ENCODE results near the gene PLXND1. TPM values are rescaled to one million over a fixed set of nuclear protein-coding genes. Genes with fewer than 3 reads are reported as not detected.
"Not testable (repeated sequence)": the region's sequence is repeated elsewhere in the genome, so short reads cannot be mapped to it uniquely, and the experiment has no call there.

Gene PLXND1
- polyA plus RNA-seq, 4 donors: 120 to 148 (median 124) TPM

DNA sequence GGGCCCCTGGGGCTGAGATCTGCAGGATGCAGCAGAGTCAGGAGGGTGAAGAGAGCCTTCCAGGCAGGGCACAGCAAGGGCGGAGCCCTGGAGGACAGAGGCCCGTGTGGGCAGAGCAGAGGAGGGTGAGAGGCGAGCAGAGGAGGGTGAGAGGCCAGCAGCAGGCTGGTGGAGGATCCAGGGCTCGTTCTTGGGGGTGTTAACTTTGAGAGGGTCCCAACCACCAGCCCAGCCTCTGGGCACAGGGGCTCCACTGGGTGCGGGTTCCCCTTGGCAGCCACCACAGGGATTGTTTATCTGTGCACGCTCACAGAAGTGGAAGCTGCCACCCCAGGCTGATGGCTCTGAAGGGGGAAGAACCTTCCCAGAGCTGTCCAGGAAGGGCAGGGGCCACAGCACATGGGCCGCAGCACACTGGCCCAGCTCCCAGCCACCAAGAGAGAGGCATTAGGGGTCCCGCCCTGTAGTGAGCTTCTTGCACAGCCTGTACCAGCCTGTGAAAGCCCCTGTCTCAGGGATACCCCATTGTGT, 9.3 kb upstream of the PLXND1 start:
- DNase-seq (ENCODE audit: low read depth in 4 of 4, low spot score in 3 of 4): no peak

DNA sequence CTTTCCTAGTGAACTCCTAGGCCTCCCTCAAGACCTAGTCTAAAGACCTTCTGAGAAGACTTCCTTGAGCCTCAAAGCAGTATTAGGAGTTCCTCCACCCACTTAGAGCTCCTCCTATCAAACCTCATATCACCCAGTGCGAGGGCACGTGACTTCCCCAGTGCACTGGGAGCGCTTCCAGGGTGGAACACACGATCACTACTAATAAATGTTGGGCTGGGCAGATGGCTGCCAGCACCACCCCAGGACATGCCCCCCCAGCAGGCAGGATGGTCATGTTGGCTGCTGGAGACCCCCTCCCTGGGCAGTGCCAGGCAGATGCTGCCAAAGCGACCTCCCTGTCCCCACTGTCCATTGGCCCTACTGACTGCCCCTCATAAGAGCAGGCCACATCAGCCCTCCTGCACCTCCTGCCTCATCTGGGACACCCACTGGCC, 8.5 kb upstream of the PLXND1 start:
- DNase-seq (ENCODE audit: low read depth in 4 of 4, low spot score in 3 of 4): no peak

DNA sequence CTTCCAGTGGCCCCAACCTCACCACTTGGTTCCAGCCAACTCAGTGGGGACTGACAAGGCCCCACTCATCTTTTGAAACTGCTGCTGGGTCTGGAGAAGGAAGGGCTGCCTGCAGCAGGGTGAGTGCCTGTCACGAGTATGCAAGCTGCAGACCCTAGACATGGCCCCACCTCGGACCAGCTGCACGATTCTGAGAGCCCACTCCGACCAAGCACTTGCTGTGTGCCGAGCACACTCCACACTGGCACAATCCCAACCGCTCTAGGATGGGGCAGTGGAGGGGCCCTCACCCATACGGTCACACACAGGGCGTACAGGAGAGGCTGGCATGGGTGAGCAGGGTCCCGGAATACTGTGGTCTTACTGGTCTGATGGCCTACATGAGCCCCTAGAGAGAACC, 8.0 kb upstream of the PLXND1 start:
- no peak for DNase-seq (ENCODE audit: low read depth in 4 of 4, low spot score in 3 of 4)

DNA sequence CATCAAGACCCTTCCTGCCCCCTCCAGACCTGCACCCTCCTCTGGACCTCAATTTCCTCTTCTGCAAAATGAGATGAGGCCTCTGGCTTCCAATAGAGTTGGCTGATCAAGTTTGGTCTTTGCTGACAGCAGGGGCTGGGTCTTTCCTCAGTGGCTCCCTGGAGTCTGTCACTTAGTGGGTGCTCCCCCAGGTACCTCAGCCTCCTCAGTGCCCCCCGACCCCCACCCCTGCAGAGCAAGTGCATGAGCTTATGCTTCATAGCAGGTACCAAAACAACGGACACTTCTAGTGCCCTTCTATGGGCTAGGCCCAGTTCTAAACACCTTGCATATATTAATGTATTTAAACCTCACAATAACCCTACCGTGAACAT, 6.9 kb upstream of the PLXND1 start:
- no peak for DNase-seq (ENCODE audit: low read depth in 4 of 4, low spot score in 3 of 4)

DNA sequence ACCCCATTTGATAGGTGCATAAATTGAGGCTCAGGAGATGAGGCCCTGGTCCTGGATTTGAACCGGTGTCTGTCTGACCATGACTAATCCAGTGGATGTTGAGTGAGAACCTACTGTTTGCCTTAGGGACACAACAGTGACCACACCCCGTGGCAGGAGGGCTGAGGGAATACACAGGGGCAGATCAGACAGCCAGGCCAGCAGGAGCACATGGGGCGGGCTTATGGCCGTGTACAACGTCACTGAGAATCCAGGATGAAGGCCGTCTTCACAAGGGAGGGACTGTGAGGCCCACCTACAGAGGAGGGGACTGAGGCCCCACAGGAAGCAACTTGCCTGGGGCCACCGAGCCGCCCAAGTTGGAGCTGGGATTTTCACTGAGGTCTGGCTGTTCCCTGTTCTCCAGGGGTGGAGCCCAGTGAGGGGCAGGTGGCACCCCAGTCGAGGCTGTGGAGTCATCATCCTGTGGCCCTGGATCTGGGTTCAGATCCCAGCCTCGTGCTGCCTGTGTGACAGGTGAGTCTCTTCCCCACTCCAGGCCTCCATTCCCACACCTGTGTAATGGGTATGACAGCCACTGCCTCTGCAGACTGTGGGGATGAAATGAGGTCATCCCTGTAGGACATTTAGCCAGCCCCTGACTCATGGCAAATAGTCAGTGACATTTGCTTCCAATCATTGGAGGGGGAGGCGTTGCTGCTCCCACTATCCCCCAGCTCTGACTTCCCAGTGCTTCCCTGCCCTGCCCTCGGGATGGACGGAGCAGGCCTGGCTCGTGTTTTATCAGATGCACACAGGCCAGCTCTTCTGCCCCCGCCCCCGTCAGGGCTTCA, 6.3 kb upstream of the PLXND1 start:
- no peak for DNase-seq (ENCODE audit: low read depth in 4 of 4, low spot score in 3 of 4)

DNA sequence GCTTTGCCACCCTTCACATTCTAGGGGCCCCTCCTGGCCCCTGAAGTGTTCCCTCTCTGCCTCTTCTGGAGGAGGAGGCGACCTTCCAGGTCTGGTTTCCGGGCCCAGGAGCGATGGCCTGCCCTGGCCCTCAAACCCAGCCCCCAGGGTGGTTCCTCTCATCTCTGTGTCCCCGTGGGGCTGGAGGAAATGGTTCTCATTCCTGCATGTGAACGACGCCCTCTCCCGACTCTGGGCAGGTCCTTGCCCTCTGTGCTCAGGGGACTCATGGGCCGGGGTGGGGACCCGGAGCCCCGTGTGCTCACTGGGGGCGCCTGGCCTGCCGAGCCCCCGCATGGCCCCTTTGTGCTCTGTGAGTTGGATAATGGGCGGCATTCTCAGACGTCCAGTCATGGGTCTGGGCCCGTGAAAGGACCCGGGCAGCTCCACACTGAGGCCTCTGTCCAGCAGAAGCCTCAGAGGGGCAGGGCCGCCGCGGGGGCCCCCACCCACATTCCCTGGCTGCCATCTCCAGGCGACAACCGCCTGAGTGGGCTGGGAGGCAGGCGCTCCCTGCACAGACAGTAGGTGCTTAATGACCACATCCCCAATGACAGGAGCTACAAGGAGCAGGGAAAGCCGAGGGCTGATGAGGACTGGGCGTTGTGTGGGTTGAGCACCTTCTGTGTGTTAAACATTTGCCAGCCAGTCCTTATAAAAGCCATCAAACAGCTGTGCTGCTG, 5.5 kb upstream of the PLXND1 start:
- DNase-seq (ENCODE audit: low read depth in 4 of 4, low spot score in 3 of 4): no peak

DNA sequence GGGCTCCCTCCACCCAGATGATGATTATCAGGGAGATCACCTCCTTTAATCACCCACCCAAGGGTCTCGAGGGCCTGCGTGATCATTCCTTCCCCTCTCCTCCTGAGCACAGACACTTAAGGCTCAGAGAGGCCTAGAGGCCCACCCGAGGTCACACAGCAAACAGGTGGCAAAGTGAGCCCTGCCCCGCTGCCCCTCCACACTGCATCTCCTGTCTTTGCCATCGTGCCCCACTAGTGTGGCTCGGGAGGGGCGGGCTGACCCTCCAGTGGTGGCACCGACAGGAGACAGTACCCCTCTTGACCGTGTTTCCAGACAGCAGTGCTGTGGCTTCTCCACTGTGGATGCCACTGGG, 4.9 kb upstream of the PLXND1 start:
- DNase-seq (ENCODE audit: low read depth in 4 of 4, low spot score in 3 of 4): no peak

DNA sequence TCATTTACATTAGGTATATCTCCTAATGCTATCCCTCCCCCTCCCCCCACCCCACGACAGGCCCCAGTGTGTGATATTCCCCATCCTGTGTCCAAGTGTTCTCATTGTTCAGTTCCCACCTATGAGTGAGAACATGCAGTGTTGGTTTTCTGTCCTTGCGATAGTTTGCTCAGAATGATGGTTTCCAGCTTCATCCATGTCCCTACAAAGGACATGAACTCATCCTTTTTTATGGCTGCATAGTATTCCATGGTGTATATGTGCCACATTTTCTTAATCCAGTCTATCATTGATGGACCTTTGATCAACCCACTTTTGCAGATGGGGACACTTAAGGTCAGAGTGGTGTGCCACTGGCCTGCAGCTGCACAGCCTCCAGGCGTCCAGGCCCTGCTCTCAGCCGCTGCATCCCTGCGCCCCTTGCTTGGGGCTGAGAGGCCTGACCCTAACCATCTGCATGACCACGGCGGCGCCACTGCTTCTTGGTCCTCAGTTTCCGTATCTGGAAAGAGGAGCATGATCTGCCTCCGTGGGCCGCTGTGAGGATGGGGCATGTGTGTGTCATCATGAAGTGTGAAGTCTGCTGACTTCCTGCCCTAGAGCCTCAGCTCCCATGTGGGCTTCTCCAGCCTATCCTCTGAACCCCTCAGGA, 4.4 kb upstream of the PLXND1 start:
- not testable (repeated sequence) for DNase-seq (ENCODE audit: low read depth in 4 of 4, low spot score in 3 of 4)

DNA sequence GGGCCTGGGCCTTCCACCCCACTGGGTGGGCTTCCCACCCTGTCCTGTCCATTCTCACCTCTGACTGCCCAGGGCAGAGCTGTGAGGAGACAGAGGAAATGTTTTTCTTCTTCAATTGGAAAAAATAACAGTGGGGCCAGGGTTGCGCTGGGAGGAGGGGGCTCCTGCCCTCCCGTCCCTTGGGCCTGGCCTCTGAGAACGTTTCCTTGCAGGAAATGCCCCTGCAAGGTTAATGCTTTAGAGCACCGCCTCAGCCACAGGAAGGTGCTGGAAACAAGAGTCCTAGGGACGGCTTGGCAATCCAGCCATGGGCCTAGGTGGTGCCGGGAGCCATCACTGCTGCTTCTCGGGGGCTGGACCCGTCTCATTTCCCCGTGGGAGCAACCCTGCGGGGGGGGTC, 3.8 kb upstream of the PLXND1 start:
- DNase-seq (ENCODE audit: low read depth in 4 of 4, low spot score in 3 of 4): no peak

DNA sequence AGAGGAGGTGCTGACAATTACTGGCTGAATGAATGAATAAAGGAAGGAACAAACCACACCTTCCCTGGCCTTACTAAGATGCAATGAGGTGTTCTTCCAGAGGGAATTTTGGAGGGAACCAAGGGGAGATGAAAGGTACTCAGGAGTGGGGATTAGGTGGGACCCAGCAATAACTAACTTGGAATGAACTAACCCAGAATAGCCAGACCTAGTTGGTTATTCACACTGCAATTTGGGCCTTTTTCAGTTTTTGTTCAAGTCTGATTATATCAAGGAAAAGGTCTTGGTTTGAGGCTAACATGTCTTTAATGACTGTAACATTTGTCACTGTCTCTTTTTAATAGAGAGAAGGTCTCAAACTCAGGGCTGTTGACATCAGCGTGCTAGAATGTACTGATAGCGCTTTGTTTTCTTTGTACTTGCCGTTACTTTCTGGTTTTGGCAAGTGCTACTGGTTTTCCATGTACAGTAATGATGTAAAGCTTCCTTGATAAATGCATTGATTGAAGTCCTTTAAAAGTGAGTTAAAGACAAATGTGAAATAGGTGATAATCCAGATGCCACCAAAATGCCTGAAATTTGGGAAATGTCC, 3.2 kb upstream of the PLXND1 start:
- no peak for DNase-seq (ENCODE audit: low read depth in 4 of 4, low spot score in 3 of 4)

DNA sequence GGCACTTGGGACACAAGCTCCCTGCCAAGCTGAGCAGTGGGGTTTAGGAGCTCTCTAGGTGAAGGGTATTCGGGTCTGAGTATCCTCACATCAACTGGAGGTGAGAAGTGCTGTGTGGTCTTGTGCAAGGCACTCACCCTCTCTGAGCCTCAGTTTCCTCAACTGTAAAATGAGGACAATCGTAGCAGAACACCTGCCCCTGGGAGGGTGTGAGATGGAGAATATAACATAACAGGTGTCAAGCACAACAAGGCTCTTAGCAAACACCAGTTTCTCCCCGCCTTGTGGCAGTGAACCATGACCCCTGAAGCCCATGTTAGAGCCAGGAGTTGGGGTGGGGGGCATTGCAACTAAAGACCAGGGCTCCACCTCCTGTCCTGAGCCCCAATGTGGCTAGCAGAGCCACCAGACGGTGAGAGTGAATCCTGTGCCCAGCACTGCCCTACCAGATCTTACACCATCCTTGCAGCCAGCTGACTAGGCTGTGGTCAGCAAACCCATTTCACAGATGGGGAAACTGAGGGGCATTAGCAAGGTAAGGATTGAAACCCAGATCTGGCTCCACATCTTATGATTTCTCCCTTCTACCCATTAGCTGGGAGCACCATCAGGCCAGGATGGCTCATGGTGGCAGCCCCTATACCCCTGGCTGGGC, 2.6 kb upstream of the PLXND1 start:
- DNase-seq (ENCODE audit: low read depth in 4 of 4, low spot score in 3 of 4): no peak

DNA sequence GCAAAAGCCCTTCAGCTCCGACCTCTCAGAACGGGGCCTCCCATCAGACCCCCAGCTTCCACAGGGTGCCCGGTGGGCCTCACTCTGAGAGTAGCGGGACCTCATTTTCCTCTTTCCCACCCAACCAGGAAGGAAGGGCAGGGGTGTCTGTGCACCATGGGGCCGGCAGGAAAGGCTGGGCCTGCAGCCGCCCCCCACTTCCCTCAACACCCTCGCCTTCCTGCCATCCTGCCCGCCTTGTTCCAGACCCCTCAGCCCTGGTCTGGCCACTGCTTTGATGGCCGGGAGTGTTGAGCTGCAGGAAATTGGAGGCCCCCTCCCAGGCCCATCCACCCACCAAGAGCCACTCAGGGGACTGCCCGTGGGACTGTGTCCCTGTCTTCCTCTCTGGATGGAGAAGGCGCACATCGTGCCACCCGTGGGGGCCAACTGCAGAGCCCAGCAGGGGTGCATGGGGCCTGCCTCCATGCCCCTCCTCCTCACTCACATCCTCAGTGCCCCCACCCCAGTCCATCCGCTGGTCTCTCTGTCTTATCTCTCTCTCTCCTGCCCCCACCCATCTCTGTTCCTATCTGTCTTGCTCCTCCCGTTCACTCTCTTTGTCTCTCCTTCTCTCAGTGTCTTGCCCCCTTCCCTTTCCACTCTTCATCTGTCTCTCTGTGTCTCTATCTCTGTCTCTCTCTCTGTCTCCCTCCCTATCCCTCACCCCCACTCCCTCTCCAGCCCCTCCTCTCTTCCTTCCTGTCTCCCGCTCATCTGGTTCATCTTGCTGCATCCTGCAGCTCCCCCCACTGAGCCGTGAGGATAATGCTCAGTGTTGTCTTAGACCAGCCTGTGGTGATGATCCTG, 1.8 kb upstream of the PLXND1 start:
- DNase-seq (ENCODE audit: low read depth in 4 of 4, low spot score in 3 of 4): no peak

DNA sequence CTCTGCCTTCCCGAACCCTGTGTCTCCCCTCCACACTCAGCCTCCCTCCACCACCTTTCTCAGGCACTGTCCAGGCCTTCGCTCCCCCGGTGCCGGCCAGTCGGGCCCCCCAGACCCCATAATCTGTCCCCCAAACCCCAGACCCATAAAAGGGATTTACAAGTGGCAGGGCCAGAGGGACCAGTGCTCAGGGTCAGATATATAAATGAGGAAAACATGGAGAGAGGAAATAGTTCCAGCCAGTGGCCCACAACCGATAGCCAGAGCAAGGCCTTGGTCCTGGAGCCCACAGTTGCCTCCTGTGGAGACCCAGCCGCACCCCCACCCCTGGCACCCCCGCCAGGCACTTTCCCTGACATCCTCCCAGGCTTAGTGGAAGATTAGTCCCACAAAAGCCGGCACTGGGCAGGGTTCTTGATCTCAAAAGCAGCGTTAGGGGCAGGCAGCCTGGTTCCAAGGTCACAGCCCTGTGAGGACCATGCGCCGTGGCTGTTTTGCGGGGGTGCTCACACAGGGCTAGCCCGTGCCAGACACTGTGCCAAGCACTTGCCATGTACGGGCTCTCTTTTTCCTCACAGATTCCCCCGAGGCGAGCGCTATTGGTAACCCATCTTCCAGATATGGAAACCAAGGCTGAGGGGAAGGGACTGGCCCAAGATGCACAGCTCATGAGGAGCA, 1.1 kb upstream of the PLXND1 start:
- no peak for DNase-seq (ENCODE audit: low read depth in 4 of 4, low spot score in 3 of 4)

DNA sequence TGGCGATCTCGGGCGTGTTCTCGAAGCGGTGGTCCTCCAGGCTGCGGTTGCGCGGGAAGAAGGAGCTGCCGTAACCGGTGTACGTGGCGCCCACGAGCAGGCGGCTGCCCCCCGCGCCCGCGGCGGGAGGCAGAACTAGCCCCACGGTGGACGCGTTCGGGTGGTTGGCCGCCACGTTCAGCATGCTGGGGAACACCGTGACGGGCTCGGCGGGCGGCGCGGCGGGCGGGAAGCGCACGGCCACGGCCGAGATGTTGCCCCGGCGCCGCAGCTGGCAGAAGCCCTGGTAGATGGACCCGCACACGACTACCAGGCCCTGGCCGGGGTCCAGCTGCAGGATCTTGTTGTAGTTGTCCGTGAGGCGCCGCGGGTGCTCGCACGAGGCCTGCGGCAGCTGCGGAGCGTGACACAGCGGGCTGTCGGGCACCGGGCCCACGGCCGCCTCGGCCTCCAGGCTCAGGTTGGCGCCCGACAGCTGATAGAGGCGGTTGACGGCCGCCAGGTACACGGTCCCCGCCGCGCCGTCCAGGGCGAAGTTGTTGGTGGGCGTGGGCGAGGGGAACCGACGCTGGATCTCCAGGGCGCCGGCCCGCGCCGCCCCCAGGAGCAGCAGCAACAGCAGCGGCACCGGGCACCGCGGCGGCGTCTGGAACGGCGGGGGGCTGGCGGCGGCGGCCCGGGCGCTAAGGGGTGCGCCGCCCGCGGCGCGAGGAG, 397 bp downstream of the PLXND1 start:
- no peak for DNase-seq (ENCODE audit: low read depth in 4 of 4, low spot score in 3 of 4)

DNA sequence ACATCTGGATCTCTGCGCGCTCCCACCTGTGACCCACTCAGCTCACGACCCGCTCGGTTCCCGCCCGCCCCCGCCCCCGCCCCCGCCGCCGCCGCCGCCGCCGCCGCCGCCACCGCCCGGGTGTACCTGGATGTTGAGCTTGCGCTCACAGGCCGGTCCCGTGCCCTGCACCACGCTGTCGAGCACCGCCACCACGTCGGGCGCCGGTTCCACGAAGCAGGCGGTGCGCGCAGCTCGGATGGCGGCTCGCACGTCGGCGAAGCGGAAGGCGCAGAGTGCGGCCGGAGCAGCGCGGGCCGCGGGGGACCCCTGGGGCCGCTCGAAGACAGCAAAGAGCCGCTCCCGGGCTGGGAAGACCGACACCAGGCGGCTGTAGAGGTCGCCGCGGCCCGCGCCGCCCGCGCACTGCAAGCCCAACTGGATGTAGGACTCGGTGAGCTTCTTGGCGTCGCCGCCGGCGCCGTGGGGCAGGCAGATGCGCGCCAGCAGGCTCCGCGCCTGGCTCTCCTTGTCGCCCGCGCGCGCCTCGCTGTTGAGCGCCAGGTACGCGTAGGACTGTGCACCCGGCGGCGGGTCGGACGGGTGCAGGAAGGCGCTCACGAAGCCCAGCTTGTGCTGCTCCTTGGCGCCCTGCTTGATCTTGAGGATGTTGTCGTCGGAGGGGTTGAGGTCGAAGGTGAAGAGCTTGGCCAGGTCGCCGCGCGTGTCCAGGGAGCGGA, 1.1 kb downstream of the PLXND1 start:
- DNase-seq (ENCODE audit: low read depth in 4 of 4, low spot score in 3 of 4): no peak

DNA sequence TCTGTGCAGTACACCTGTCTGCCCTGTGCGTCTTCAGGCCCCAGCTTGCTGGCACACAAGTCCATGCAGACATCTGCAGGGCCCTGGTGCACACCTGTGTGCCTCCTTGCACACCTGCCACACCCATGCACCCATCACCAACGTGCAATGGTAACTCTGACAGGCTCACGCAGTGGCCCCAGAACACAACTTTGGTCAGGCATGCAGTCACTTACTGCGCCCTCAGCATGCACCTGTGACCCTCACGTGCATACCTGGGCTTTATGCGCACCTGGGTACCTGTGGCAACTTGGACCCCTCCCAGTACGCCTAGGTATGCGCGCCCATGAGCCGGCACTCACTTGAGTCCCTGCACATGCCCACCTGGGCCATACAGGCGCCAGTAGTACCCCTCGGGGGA, 1.7 kb downstream of the PLXND1 start:
- DNase-seq (ENCODE audit: low read depth in 4 of 4, low spot score in 3 of 4): no peak

DNA sequence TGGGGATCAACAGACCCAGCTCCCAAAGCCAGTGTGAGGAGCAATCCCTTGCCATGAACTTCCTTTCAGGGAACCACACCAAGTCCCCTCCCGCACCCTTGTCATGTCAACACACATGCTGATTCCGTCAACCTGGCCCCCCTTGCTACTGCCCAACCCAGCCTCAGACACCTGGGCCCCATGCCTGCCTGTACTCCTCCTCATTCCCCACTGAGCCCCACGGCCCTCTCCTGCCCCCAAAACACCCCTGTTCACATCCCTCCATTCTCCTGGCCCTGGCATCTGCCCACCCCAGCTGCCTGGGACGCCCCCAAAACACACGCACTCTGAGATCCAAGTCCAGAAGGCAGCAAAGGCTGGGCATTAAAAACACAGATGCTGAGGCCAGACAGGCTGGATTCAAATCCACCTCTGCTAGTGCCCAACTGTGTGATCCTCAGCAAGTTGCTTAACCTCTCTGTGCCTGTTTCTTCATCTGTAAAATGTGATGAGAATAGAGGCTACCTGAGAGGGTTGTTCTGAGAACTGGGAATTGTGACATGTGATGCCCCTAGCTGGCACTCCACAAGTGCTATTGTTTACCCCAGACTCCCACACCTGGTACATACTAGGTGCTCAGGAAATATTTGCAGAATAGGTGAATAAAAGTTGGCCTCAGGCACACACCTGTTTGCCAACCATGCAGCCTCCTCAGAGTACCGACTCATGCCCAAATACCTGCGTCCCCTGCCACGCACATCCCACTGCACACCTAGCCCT, 2.3 kb downstream of the PLXND1 start:
- DNase-seq (ENCODE audit: low read depth in 4 of 4, low spot score in 3 of 4): no peak

Measured in left renal pelvis (tissue), 4 donors.